K562 (cell line): ENCODE data around the gene SLC25A11. TPM values are rescaled to one million over a fixed set of nuclear protein-coding genes. Genes with fewer than 3 reads are reported as not detected.

Source experiments
- CGGBP1 ChIP-seq: fragments of 250-450 bp; sonication (Bioruptor Pico); IDR thresholded peaks from 2 replicates; pipeline ENCODE4 v1.9.0; 2021; ENCODE audit warnings: mild to moderate bottlenecking
- CREB3 ChIP-seq: fragments of 450-650 bp; conservative IDR thresholded peaks from 2 replicates; pipeline ENCODE4 v1.6.1; 2016; ENCODE audit warnings: missing genetic modification characterization, low read depth, mild to moderate bottlenecking, missing compliant biosample characterization, moderate library complexity
- EGR1 ChIP-seq: fragments of 450-650 bp; conservative IDR thresholded peaks from 2 replicates; pipeline ENCODE4 v1.6.1; 2017; ENCODE audit warnings: mild to moderate bottlenecking
- EHMT2 ChIP-seq: fragments of 450-650 bp; IDR thresholded peaks from 2 replicates; pipeline ENCODE4 v1.6.1; 2018; ENCODE audit warnings: antibody characterized with exemption
- EP300 ChIP-seq: IDR thresholded peaks from 2 replicates; pipeline ENCODE4 v1.6.1; 2012; ENCODE audit warnings: low read length, improper control_type of control experiment
- ETV1 ChIP-seq: fragments of 450-650 bp; conservative IDR thresholded peaks from 2 replicates; pipeline ENCODE4 v1.6.1; 2016; ENCODE audit warnings: missing genetic modification characterization, control low read depth, low read depth, missing compliant biosample characterization
- FOXJ2 ChIP-seq: fragments of 200-800 bp; sonication (Bioruptor generic); IDR thresholded peaks from 2 replicates; pipeline ENCODE4 v1.6.1; 2016; ENCODE audit warnings: missing genetic modification characterization, missing compliant biosample characterization
- HMGN3 ChIP-seq: IDR thresholded peaks from 2 replicates; pipeline ENCODE4 v1.6.1; 2011; ENCODE audit warnings: borderline replicate concordance, low read depth, mild to moderate bottlenecking, mixed read lengths, low read length; ENCODE audit not compliant: insufficient read length; ENCODE audit errors: extremely low read depth
- LEF1 ChIP-seq: fragments of 450-650 bp; IDR thresholded peaks from 2 replicates; pipeline ENCODE4 v1.6.1; 2016; ENCODE audit warnings: mild to moderate bottlenecking
- MTA1 ChIP-seq: fragments of 450-650 bp; IDR thresholded peaks from 2 replicates; pipeline ENCODE4 v1.6.1; 2017; ENCODE audit warnings: borderline replicate concordance
- MXI1 ChIP-seq: IDR thresholded peaks from 2 replicates; pipeline ENCODE4 v1.6.1; 2011; ENCODE audit warnings: low read depth, mild to moderate bottlenecking, improper control_type of control experiment, low read length
- MYNN ChIP-seq, 2 experiments: sonication (generic); formaldehyde crosslinking in 1 of 2; IDR thresholded peaks; 2 replicates each; pipeline versions ENCODE4 v1.5.0 to v1.6.1; 2016 to 2020; ENCODE audit warnings: antibody characterized with exemption in 1 of 2, missing genetic modification reagents in 1 of 2
- NFRKB ChIP-seq: fragments of 450-650 bp; IDR thresholded peaks from 2 replicates; pipeline ENCODE4 v1.6.1; 2016; ENCODE audit warnings: low read depth
- NKRF ChIP-seq: fragments of 450-650 bp; IDR thresholded peaks from 2 replicates; pipeline ENCODE4 v1.6.1; 2016; ENCODE audit warnings: borderline replicate concordance
- PHF8 ChIP-seq: fragments of 200-600 bp; sonication (generic); IDR thresholded peaks from 2 replicates; pipeline ENCODE4 v1.6.1; 2012; ENCODE audit warnings: mixed run types, mild to moderate bottlenecking, inconsistent platforms, low read length, moderate library complexity, borderline replicate concordance
- SIRT6 ChIP-seq: IDR thresholded peaks from one replicate; pipeline ENCODE4 v1.6.1; 2012; ENCODE audit warnings: low read depth, mild to moderate bottlenecking, control low read depth, inconsistent platforms, low read length, moderate library complexity
- SUPT5H ChIP-seq: fragments of 450-650 bp; IDR thresholded peaks from 2 replicates; pipeline ENCODE4 v1.6.1; 2016
- TEAD1 ChIP-seq, 2 experiments: fragments of 450-650 bp in 1 of 2; sonication (generic) in 1 of 2; formaldehyde crosslinking; IDR thresholded peaks; 2 replicates each; pipeline versions ENCODE4 v1.4.0 to v1.8.0; 2020 to 2022; ENCODE audit warnings: mild to moderate bottlenecking in 2 of 2, missing genetic modification reagents in 1 of 2
- TFE3 ChIP-seq: fragments of 450-650 bp; formaldehyde crosslinking; IDR thresholded peaks from 2 replicates; pipeline ENCODE4 v1.4.0; 2020; ENCODE audit warnings: mild to moderate bottlenecking, mixed read lengths
- YBX1 ChIP-seq: fragments of 450-650 bp; IDR thresholded peaks from 2 replicates; pipeline ENCODE4 v1.7.1; 2016; ENCODE audit warnings: mild to moderate bottlenecking
- ZBTB7A ChIP-seq: IDR thresholded peaks from 2 replicates; pipeline ENCODE4 v1.6.1; 2011; ENCODE audit warnings: low read depth, mild to moderate bottlenecking, low read length, moderate library complexity, borderline replicate concordance; ENCODE audit not compliant: control insufficient read depth
- ZNF146 ChIP-seq: IDR thresholded peaks from one replicate; pipeline ENCODE4 v1.6.1; 2018; ENCODE audit warnings: missing compliant biosample characterization; ENCODE audit not compliant: unreplicated experiment
- ZNF408 ChIP-seq: fragments of 250-450 bp; sonication (Bioruptor Pico); IDR thresholded peaks from 2 replicates; pipeline ENCODE4 v1.4.0; 2020; ENCODE audit warnings: low read depth, mild to moderate bottlenecking, moderate library complexity
- ZNF57 ChIP-seq: fragments of 450-650 bp; formaldehyde crosslinking; IDR thresholded peaks from 2 replicates; pipeline ENCODE4 v1.4.0; 2020; ENCODE audit warnings: mild to moderate bottlenecking, moderate library complexity
- polyA plus RNA-seq, 8 experiments: library from polyadenylated mRNA; depleted of rRNA in 4 of 8; stranded (reverse) in 5 of 8; unstranded in 3 of 8; fragments of >200 nt; fragmentation: Nextera tagmentation in 2 of 8; fragmentation: Illumina TruSeq in 1 of 8; extraction: Ambion mirVana in 2 of 8; extraction: Trizol in 1 of 8; gene quantifications; 2 replicates each; pipeline versions ENCODE4 v1.2.1 to v1.2.3, GENCODE V29; 2011 to 2014; ENCODE audit warnings: inconsistent platforms in 1 of 8, missing spikeins in 1 of 8
- total RNA-seq, 7 experiments: library from RNA; depleted of rRNA in 6 of 7; stranded (reverse); fragments of >200 nt in 6 of 7; fragmentation: Illumina TruSeq in 2 of 7; extraction: Trizol in 2 of 7; gene quantifications; 2 replicates each; pipeline versions ENCODE4 v1.2.1 to v1.2.3, GENCODE V29; 2011 to 2021; ENCODE audit warnings: low replicate concordance in 1 of 7

The SLC25A11 gene
- total and polyA plus RNA-seq, 9 of the 15 experiments (the other 6 are each of a cell fraction or from before 2014, with no cell fraction given) = 3.1 to 56.7 (median 32.9) TPM

- TF ChIP-seq SUPT5H (no peak), EHMT2 (no peak), YBX1 (no peak), EP300 (no peak), ETV1 (peak; percentile 65), ZNF408 (CRISPR knock-in tag) (no peak), PHF8 (no peak), ZBTB7A (peak; percentile 68), MYNN (IDR thresholded peaks at IDR 0.05) (no peak), MYNN (CRISPR knock-in tag; IDR thresholded peaks at IDR 0.05) (no peak), SIRT6 (no peak), CGGBP1 (CRISPR knock-in tag) (no peak), MXI1 (peak; percentile 45; the same call in 1 of the 2 replicates), EGR1 (0 out of 2 replicates have a peak, but pooled peaks have one; percentile 12), ZNF146 (CRISPR knock-in tag) (no peak), FOXJ2 (no peak), TFE3 (CRISPR knock-in tag) (no peak), CREB3 (tag) (no peak), LEF1 (no peak), NFRKB (peak; percentile 23; the same call in 1 of the 2 replicates), MTA1 (no peak), ZNF57 (CRISPR knock-in tag) (no peak), HMGN3 (peak; percentile 55), NKRF (peak; percentile 32; the same call in 1 of the 2 replicates), TEAD1 (CRISPR knock-in tag; IDR thresholded peaks at IDR 0.05) (0 out of 4 replicates have a peak, but pooled peaks of 1 of the 2 experiments have one; percentile 27)
These were observed 7.7 kb upstream of the SLC25A11 start (continued) for GRCh38 chr17:4947411-4948165.
